H1 (cell line): ENCODE data around the gene HOXB7. TPM values are rescaled to one million over a fixed set of nuclear protein-coding genes. Genes with fewer than 3 reads are reported as not detected.
A peak's percentile ranks its signal among the peaks of the same experiment; 100 is the strongest.

Source experiments
- CTCF ChIA-PET: fragments of 300-600 bp; sonication (Branson Sonifier 250); formaldehyde crosslinking; loops from one replicate; lab custom pipeline; 2021; ENCODE audit not compliant: partially characterized antibody; lab: Charles Lee
- POLR2A ChIA-PET: fragments of 300-600 bp; sonication (Branson Sonifier 250); formaldehyde crosslinking; loops from one replicate; lab custom pipeline; 2021; ENCODE audit warnings: inconsistent platforms; ENCODE audit not compliant: partially characterized antibody; lab: Charles Lee
- DNase-seq, 2 experiments: peaks; one replicate each; pipeline versions ENCODE4 v3.0.0 to v3.0.0-alpha.2; 2010 to 2022; ENCODE audit warnings: low spot score in 2 of 2, low read depth in 1 of 2, mixed read lengths in 1 of 2
- FAIRE-seq: peaks from 2 replicates; lab custom pipeline; 2011; peaks lifted over from hg19 to GRCh38; lab: Jason Lieb, UNC
- H2AFZ ChIP-seq: 2 replicates; pipeline ENCODE4 v1.8.1; 2012; ENCODE audit warnings: low read length, inconsistent platforms
- H2AK5ac ChIP-seq: 2 replicates; pipeline ENCODE4 v1.6.1; 2013; ENCODE audit warnings: low read depth, low read length
- H2BK120ac ChIP-seq: replicated peaks from 2 replicates; pipeline ENCODE3; 2013; ENCODE audit warnings: low read depth, low read length, inconsistent platforms
- H2BK12ac ChIP-seq: 2 replicates; pipeline ENCODE4 v1.6.1; 2013; ENCODE audit warnings: low read depth, low read length
- H2BK15ac ChIP-seq: 2 replicates; pipeline ENCODE4 v1.6.1; 2013; ENCODE audit warnings: low read length
- H2BK20ac ChIP-seq: 2 replicates; pipeline ENCODE4 v1.6.1; 2013; ENCODE audit warnings: low read length
- H2BK5ac ChIP-seq: 2 replicates; pipeline ENCODE4 v1.6.1; 2013; ENCODE audit warnings: low read depth, low read length
- H3K14ac ChIP-seq: 2 replicates; pipeline ENCODE4 v1.6.1; 2013; ENCODE audit warnings: inconsistent platforms; ENCODE audit not compliant: insufficient read length
- H3K18ac ChIP-seq: 2 replicates; pipeline ENCODE4 v1.6.1; 2013; ENCODE audit warnings: low read length; ENCODE audit errors: extremely low read depth
- H3K23ac ChIP-seq: 2 replicates; pipeline ENCODE4 v1.6.1; 2013; ENCODE audit warnings: inconsistent platforms; ENCODE audit not compliant: insufficient read length
- H3K23me2 ChIP-seq: 2 replicates; pipeline ENCODE4 v1.6.1; 2013; ENCODE audit warnings: low read depth, low read length
- H3K27ac ChIP-seq: 2 replicates; pipeline ENCODE4 v1.6.1; 2011; ENCODE audit warnings: low read depth, low read length, inconsistent platforms
- H3K27me3 ChIP-seq, 4 experiments: replicated peaks in 1 of 4; 1 replicate in 1 of 4; 2 replicates in 3 of 4; pipeline versions ENCODE4 v1.6.1 to v1.8.1; 2011 to 2013; ENCODE audit warnings: low read length in 3 of 4, mild to moderate bottlenecking in 3 of 4, inconsistent platforms in 2 of 4, mixed read lengths in 2 of 4, moderate library complexity in 1 of 4; ENCODE audit not compliant: control insufficient read depth in 3 of 4, insufficient read depth in 3 of 4; ENCODE audit errors: extremely low read depth in 1 of 4
- H3K36me3 ChIP-seq, 4 experiments: 2 replicates each; pipeline versions ENCODE4 v1.6.1 to v1.8.1; 2011 to 2013; ENCODE audit warnings: mild to moderate bottlenecking in 4 of 4, low read length in 3 of 4, moderate library complexity in 2 of 4, control low read depth in 1 of 4, inconsistent platforms in 1 of 4; ENCODE audit not compliant: insufficient read depth in 4 of 4, control insufficient read depth in 2 of 4
- H3K4ac ChIP-seq: replicated peaks from 2 replicates; pipeline ENCODE3; 2013; ENCODE audit warnings: low read length, low read depth, mixed read lengths, inconsistent platforms; ENCODE audit not compliant: insufficient read length
- H3K4me1 ChIP-seq, 4 experiments: replicated peaks in 1 of 4; 1 replicate in 1 of 4; 2 replicates in 3 of 4; pipeline versions ENCODE4 v1.6.1 to v1.8.1; 2011 to 2013; ENCODE audit warnings: low read length in 3 of 4, inconsistent platforms in 2 of 4, mixed read lengths in 1 of 4; ENCODE audit not compliant: insufficient read depth in 4 of 4, control insufficient read depth in 3 of 4
- H3K4me2 ChIP-seq, 2 experiments: 2 replicates each; pipeline versions ENCODE4 v1.6.1 to v1.8.1; 2011 to 2013; ENCODE audit warnings: low read depth in 2 of 2, low read length in 2 of 2, control low read depth in 1 of 2, inconsistent platforms in 1 of 2, mild to moderate bottlenecking in 1 of 2; ENCODE audit not compliant: insufficient read depth in 1 of 2
- H3K4me3 ChIP-seq, 4 experiments: fragments of 200-600, 300-600 bp in 1 of 4; sonication (generic), shearing (Covaris generic), sonication (Bioruptor Twin) in 1 of 4; 2 replicates each; pipeline versions ENCODE4 v1.5.1 to v1.8.1; 2011 to 2016; ENCODE audit warnings: low read length in 4 of 4, low read depth in 3 of 4, control low read depth in 2 of 4, inconsistent platforms in 2 of 4, mild to moderate bottlenecking in 2 of 4, mixed read lengths in 1 of 4, moderate library complexity in 1 of 4; ENCODE audit not compliant: insufficient read depth in 2 of 4; ENCODE audit errors: extremely low read depth in 1 of 4
- H3K56ac ChIP-seq: replicated peaks from 2 replicates; pipeline ENCODE3; 2013; ENCODE audit warnings: low read depth, mild to moderate bottlenecking, mixed read lengths, low read length, inconsistent platforms; ENCODE audit not compliant: insufficient read length
- H3K79me1 ChIP-seq: 2 replicates; pipeline ENCODE4 v1.6.1; 2013; ENCODE audit warnings: low read depth, low read length, control low read depth
- H3K79me2 ChIP-seq, 2 experiments: 2 replicates each; pipeline versions ENCODE4 v1.6.1 to v1.8.1; 2012 to 2013; ENCODE audit warnings: low read length in 2 of 2, mild to moderate bottlenecking in 2 of 2, inconsistent platforms in 1 of 2; ENCODE audit not compliant: insufficient read depth in 2 of 2, control insufficient read depth in 1 of 2
- H3K9ac ChIP-seq, 4 experiments: replicated peaks in 1 of 4; 1 replicate in 1 of 4; 2 replicates in 3 of 4; pipeline versions ENCODE4 v1.6.1 to v1.8.1; 2011 to 2013; ENCODE audit warnings: low read depth in 3 of 4, low read length in 3 of 4, control low read depth in 2 of 4, mild to moderate bottlenecking in 2 of 4, moderate library complexity in 2 of 4, inconsistent platforms in 1 of 4; ENCODE audit errors: extremely low read depth in 1 of 4
- H3K9me3 ChIP-seq, 2 experiments: 2 replicates each; pipeline versions ENCODE4 v1.6.1 to v1.8.1; 2012 to 2013; ENCODE audit warnings: mild to moderate bottlenecking in 2 of 2, moderate library complexity in 2 of 2, control low read depth in 1 of 2, inconsistent platforms in 1 of 2, low read depth in 1 of 2, low read length in 1 of 2, mixed read lengths in 1 of 2; ENCODE audit not compliant: insufficient read depth in 2 of 2
- H4K20me1 ChIP-seq, 2 experiments: replicated peaks in 1 of 2; 2 replicates each; pipeline versions ENCODE3 to v1.8.1; 2011 to 2013; ENCODE audit warnings: inconsistent platforms in 2 of 2, low read length in 2 of 2, mild to moderate bottlenecking in 1 of 2; ENCODE audit not compliant: insufficient read depth in 2 of 2, control insufficient read depth in 1 of 2
- H4K5ac ChIP-seq: 2 replicates; pipeline ENCODE4 v1.6.1; 2013; ENCODE audit warnings: low read length, low read depth, mixed read lengths, inconsistent platforms; ENCODE audit not compliant: insufficient read length
- H4K8ac ChIP-seq: 2 replicates; pipeline ENCODE4 v1.8.0; 2013; ENCODE audit warnings: mild to moderate bottlenecking, moderate library complexity, low read length, inconsistent platforms; ENCODE audit not compliant: insufficient read depth; ENCODE audit errors: extremely low read depth
- H4K91ac ChIP-seq: replicated peaks from 2 replicates; pipeline ENCODE3; 2013; ENCODE audit warnings: low read length, mixed read lengths, inconsistent platforms; ENCODE audit not compliant: insufficient read length
- WGBS, 2 experiments: shearing (Covaris generic) in 1 of 2; methylation state at CpG; one replicate each; pipeline versions ENCODE4 v1.1.6 to v1.1.7; 2013 to 2015; ENCODE audit warnings: low lambda C conversion rate in 2 of 2, mixed read lengths in 2 of 2, inconsistent platforms in 1 of 2, low coverage in 1 of 2, missing lambda C conversion rate in 1 of 2; ENCODE audit not compliant: insufficient replicate concordance in 2 of 2, insufficient coverage in 1 of 2, insufficient read length in 1 of 2; ENCODE audit errors: extremely low coverage in 1 of 2, missing lambda C conversion rate in 1 of 2; 5-methylcytosine and 5-hydroxymethylcytosine counted together
- polyA plus RNA-seq, 7 experiments: library from polyadenylated mRNA; depleted of rRNA in 3 of 7; stranded (reverse) in 5 of 7; unstranded in 2 of 7; fragments of >200 nt in 5 of 7; fragments of 200-250 nt in 2 of 7; gene quantifications; 1 replicate in 5 of 7; 2 replicates in 1 of 7; 4 replicates in 1 of 7; pipeline versions ENCODE4 v1.2.1 to v1.2.3, GENCODE V29; 2011 to 2013; ENCODE audit warnings: missing spikeins in 2 of 7, mixed read lengths in 2 of 7
- total RNA-seq: library from RNA; stranded (reverse); fragmentation: NEBNext Ultra II Directional; extraction: Animal tissue kit (Norgen Biotek cat#: 25700); gene quantifications from 2 replicates; pipeline ENCODE4 v1.2.1, GENCODE V29; 2021

The HOXB7 gene
- total and polyA plus RNA-seq, 2 of the 8 experiments (the other 6 are each of a cell fraction or from before 2014, with no cell fraction given) = not detected

GRCh38 chr17:48623583-48623982, 12.8 kb upstream of the HOXB7 start:
- DNase-seq = no peak
- Histone ChIP-seq H4K91ac (no peak overlapping the region), H3K4me1 (peaks cover 0 to 12% (median 7%) of the 10 kb centered on the region in 4 experiments; a peak in 6 of 7 replicates), H3K27me3 (peaks cover 99 to 100% (median 100%) of the 10 kb centered on the region in 4 experiments), H3K18ac (0 out of 2 replicates have a peak overlapping the region, but pooled peaks have one; percentile 14), H2BK120ac (no peak overlapping the region), H4K8ac (no peak overlapping the region), H3K79me2 (no peaks in the 10 kb centered on the region), H2BK15ac (no peak overlapping the region), H3K23ac (no peak overlapping the region), H3K79me1 (no peaks in the 10 kb centered on the region), H2BK12ac (peak overlapping the region; percentile 22), H2AK5ac (peak overlapping the region; percentile 59; the same call in 1 of the 2 replicates), H3K56ac (no peak overlapping the region), H3K4ac (no peak overlapping the region), H3K9me3 (no peaks in the 10 kb centered on the region), H3K9ac (no peak overlapping the region), H4K5ac (no peak overlapping the region), H2BK5ac (no peak overlapping the region), H3K4me2 (no peak overlapping the region), H3K14ac (no peak overlapping the region), H2BK20ac (no peak overlapping the region), H2AFZ (no peak overlapping the region), H3K27ac (no peak overlapping the region), H4K20me1 (peaks cover 32 to 41% of the 10 kb centered on the region in 2 experiments), H3K4me3 (no peak overlapping the region), H3K36me3 (peaks cover 0 to 13% (median 0%) of the 10 kb centered on the region in 4 experiments; a peak in 1 of 8 replicates), H3K23me2 (no peaks in the 10 kb centered on the region; the same call in 1 of the 2 replicates)
- FAIRE-seq = no peak
- POLR2A ChIA-PET = interaction anchor here (1.9 kb wide), 1 partner anchor 36 kb away, joined by 4 read pairs; no protein-coding TSS in a partner anchor
- CTCF ChIA-PET = interaction anchor here (0.6 to 4.4 kb wide), 14 partner anchors 8 to 1596 kb away, joined by 3 to 21 read pairs (median 3); partner anchors contain the start of genes HOXB5 and HOXB8
- 22% methylated on average over 4 of the region's 4 CpGs; no CpG with 5 or more reads in 1 of the 2 experiments for WGBS, 2 experiments
